Chondrocyte (in vitro differentiated cells): Measurements from ENCODE around the gene ST13. TPM values are rescaled to one million over a fixed set of nuclear protein-coding genes. Genes with fewer than 3 reads are reported as not detected.
A peak's percentile ranks its signal among the peaks of the same experiment; 100 is the strongest.

ENCODE experiments used
- DNase-seq: peaks from one replicate; pipeline ENCODE4 v3.0.0; 2021; ENCODE audit warnings: mixed read lengths, low spot score
- H3K27ac Mint-ChIP-seq: one replicate; pipeline ENCODE4 v1.8.0; 2021; ENCODE audit warnings: mild to moderate bottlenecking, moderate library complexity, mixed read lengths; ENCODE audit not compliant: unreplicated experiment
- H3K27me3 Mint-ChIP-seq: 2 replicates; pipeline ENCODE4 v1.8.0; 2021; ENCODE audit warnings: low read depth, mixed read lengths
- H3K36me3 Mint-ChIP-seq: 2 replicates; pipeline ENCODE4 v1.8.0; 2021; ENCODE audit warnings: low read depth, mixed read lengths
- H3K4me1 Mint-ChIP-seq: 2 replicates; pipeline ENCODE4 v1.8.0; 2021; ENCODE audit warnings: low read depth, mild to moderate bottlenecking, mixed read lengths
- H3K4me3 Mint-ChIP-seq: one replicate; pipeline ENCODE4 v1.8.0; 2021; ENCODE audit warnings: mild to moderate bottlenecking, moderate library complexity, mixed read lengths; ENCODE audit not compliant: unreplicated experiment
- H3K9me3 Mint-ChIP-seq: 2 replicates; pipeline ENCODE4 v1.8.0; 2021; ENCODE audit warnings: low read depth, mixed read lengths
- CTCF ChIP-seq: fragments of 200-600 bp; sonication (generic); IDR thresholded peaks from 2 replicates; pipeline ENCODE4 v1.5.0; 2021; ENCODE audit warnings: antibody characterized with exemption, mild to moderate bottlenecking, moderate library complexity
- total RNA-seq: library from RNA; stranded (reverse); gene quantifications from 3 replicates; pipeline ENCODE4 v1.2.1, GENCODE V29; 2021

The ST13 gene
- total RNA-seq, 1 donor from 2014 or later: 207 TPM

- H3K36me3 Mint-ChIP-seq: no peaks in the 10 kb centered on the region
- no peak for TF ChIP-seq CTCF
- no peak for DNase-seq
- H3K9me3 Mint-ChIP-seq: no peaks in the 10 kb centered on the region
- H3K4me3 Mint-ChIP-seq: no peak overlapping the region
- peak overlapping the region; percentile 47 for H3K27ac Mint-ChIP-seq
- peaks cover 23% of the 10 kb centered on the region for H3K4me1 Mint-ChIP-seq
- H3K27me3 Mint-ChIP-seq: no peaks in the 10 kb centered on the region
Measured at GRCh38 chr22:40803321-40803720, 53.1 kb downstream of the ST13 start.

GRCh38 chr22:40799008-40799407 is 57.4 kb downstream of the ST13 start:
- H3K4me3 Mint-ChIP-seq: no peak overlapping the region
- H3K27ac Mint-ChIP-seq: no peak overlapping the region
- no peaks in the 10 kb centered on the region for H3K27me3 Mint-ChIP-seq
- H3K36me3 Mint-ChIP-seq: no peaks in the 10 kb centered on the region
- DNase-seq: no peak
- H3K9me3 Mint-ChIP-seq: no peaks in the 10 kb centered on the region
- peaks cover 14% of the 10 kb centered on the region for H3K4me1 Mint-ChIP-seq
- TF ChIP-seq CTCF: no peak

GRCh38 chr22:40797427-40797826 is 59.0 kb downstream of the ST13 start:
- peaks cover 3% of the 10 kb centered on the region for H3K36me3 Mint-ChIP-seq
- H3K27ac Mint-ChIP-seq: no peak overlapping the region
- no peak overlapping the region for H3K4me3 Mint-ChIP-seq
- no peaks in the 10 kb centered on the region for H3K9me3 Mint-ChIP-seq
- no peak for DNase-seq
- no peak for TF ChIP-seq CTCF
- peaks cover 7% of the 10 kb centered on the region for H3K4me1 Mint-ChIP-seq
- H3K27me3 Mint-ChIP-seq: no peaks in the 10 kb centered on the region

- no peak for DNase-seq
- no peak overlapping the region for H3K4me3 Mint-ChIP-seq
- H3K27me3 Mint-ChIP-seq: no peaks in the 10 kb centered on the region
- H3K4me1 Mint-ChIP-seq: peaks cover 16% of the 10 kb centered on the region
- no peaks in the 10 kb centered on the region for H3K9me3 Mint-ChIP-seq
- no peak overlapping the region for H3K27ac Mint-ChIP-seq
- peaks cover 16% of the 10 kb centered on the region for H3K36me3 Mint-ChIP-seq
- TF ChIP-seq CTCF: no peak
Measured at GRCh38 chr22:40792451-40792850, 64.0 kb downstream of the ST13 start.

- H3K4me3 Mint-ChIP-seq: no peak overlapping the region
- TF ChIP-seq CTCF: no peak
- H3K9me3 Mint-ChIP-seq: no peaks in the 10 kb centered on the region
- no peak overlapping the region for H3K27ac Mint-ChIP-seq
- peaks cover 16% of the 10 kb centered on the region for H3K4me1 Mint-ChIP-seq
- no peak for DNase-seq
- no peaks in the 10 kb centered on the region for H3K27me3 Mint-ChIP-seq
- peaks cover 18% of the 10 kb centered on the region for H3K36me3 Mint-ChIP-seq
Measured at GRCh38 chr22:40791241-40791640, 65.2 kb downstream of the ST13 start.
